A549 treated with AZD2906 at 1 μM for 4 hours (cell line): ENCODE data around the gene NIBAN1. TPM values are rescaled to one million over a fixed set of nuclear protein-coding genes. Genes with fewer than 3 reads are reported as not detected.

Experiments
- total RNA-seq: library from RNA; stranded (reverse); fragments of 200-300 nt; extraction: Qiagen RNA extraction; gene quantifications from 5 replicates; pipeline ENCODE4 v1.2.3, GENCODE V29; 2022

Gene NIBAN1
- 0.72 to 1.1 TPM (median 0.79 TPM) in 5 replicates for total RNA-seq

GRCh38 chr1:184974056-184974836, at the start of gene NIBAN1:
Gene NIBAN1 (minus strand): TSS chr1:184974508. CDS start chr1:184974356, 152 bp downstream.

Other genes starting within 250 kb of the NIBAN1 start
- 6.5 to 9.0 TPM (median 7.2 TPM) in 5 replicates for gene EDEM3, start 219.7 kb downstream of the NIBAN1 start, total RNA-seq
- gene RNF2, start 71.0 kb upstream of the NIBAN1 start, total RNA-seq, result 13.3 to 22.3 TPM (median 16.4 TPM) in 5 replicates
- gene TRMT1L, start 182.4 kb upstream of the NIBAN1 start, total RNA-seq, result 11.2 to 13.0 TPM (median 12.7 TPM) in 5 replicates
- 1.3 to 1.9 TPM (median 1.6 TPM) in 5 replicates for gene SWT1, start 182.7 kb upstream of the NIBAN1 start, total RNA-seq